GM12891 (cell line): ENCODE results near the gene POU6F2.

ENCODE experiments used
- POLR2A ChIP-seq: IDR thresholded peaks from 2 replicates; pipeline ENCODE4 v1.6.1; 2011; ENCODE audit warnings: low read depth, low read length, control low read depth
- POLR2AphosphoS5 ChIP-seq: IDR thresholded peaks from 2 replicates; pipeline ENCODE4 v1.6.1; 2011; ENCODE audit warnings: low read depth, low read length, control low read depth
- POU2F2 ChIP-seq: IDR thresholded peaks from 2 replicates; pipeline ENCODE4 v1.6.1; 2011; ENCODE audit warnings: low read depth, mild to moderate bottlenecking, control low read depth, low read length, moderate library complexity
- TAF1 ChIP-seq: IDR thresholded peaks from 2 replicates; pipeline ENCODE4 v1.6.1; 2011; ENCODE audit warnings: low read depth, low read length, control low read depth

DNA sequence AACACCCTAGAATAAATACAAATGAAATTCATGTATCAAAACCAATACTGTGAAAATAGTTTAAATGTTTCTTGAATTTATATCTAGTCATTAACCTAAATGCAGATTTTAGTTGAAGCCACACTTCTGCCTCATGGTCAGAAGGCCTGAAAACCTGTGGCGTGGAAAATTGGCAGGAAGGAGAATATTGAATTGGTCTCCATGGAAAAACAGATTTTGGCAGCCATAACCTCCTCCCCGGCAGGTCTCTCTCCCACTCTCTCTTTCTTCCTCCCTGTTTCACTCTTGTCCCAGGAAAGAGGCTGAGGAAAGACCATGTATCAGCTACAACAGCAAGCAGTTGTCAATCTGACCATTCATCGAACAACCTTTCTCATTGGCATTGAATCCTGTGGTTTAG lies 427.9 kb downstream of the POU6F2 start:
- TF ChIP-seq POLR2A, result no peak
- no peak for TF ChIP-seq POLR2AphosphoS5
- TF ChIP-seq POU2F2, result no peak
- TF ChIP-seq TAF1, result no peak
